GM20431 (cell line): ENCODE measurements around the gene GNAI1.

Experiments
- in situ Hi-C: fragments of 300-500 bp; cut with MseI, MboI; formaldehyde crosslinking; loops from one replicate; pipeline ENCODE4 v1.15.0; 2020; ENCODE audit warnings: low sequenced_read_pairs; ENCODE audit not compliant: unreplicated experiment

GNAI1 gene

DNA sequence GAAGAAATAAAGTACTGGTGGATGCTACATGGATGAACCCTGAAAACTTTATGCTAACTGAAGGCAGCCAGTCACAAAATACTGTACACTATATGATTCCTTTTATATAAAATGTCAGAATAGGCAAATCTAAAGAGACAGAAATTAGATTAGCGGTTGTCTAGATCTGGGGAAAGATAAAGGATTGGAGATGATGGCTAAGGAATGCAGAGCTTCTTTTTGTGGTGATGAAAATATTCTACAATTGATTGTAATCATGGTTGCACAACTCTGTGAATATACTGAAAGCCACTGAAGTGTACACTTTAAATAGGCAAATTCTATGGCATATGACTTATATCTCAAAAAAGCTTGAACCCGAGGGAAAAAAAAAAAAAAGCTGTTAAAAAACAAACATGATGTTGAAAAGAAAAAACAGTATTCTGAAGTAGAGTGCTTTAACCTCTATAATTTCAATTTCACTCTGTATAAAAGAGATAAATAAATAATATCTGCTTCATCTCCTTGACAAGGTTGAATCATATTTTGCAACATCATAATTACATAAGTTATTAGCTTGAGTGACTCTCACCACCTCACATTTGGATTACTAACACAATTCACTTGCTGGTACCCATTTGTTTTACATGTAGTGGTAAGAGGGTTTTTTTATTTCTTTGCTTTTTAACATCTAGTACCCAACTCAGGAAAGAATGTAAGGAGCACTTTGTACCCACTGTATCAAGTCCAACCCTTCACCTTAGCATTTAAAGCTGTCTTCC is 2.8 kb upstream of the GNAI1 start:
- in situ Hi-C loops: no loop called here

DNA sequence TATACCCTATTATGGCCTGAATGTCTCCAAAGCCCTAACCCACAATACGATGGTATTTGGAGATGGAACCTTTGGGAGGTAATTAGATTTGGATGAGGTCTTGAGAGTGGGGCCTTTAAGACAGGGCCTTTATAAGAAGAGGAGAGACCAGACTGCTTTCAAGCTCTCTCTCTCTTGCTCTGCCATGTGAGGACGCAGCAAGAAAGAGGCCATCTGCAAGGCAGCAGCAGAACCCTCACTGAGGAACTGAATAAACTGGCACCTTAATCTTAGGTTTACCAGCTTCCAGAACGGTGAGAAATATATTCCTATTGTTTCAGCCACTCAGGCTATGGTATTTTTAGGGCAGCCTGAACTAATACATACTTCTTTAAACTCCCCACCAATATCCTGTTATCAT is 2.0 kb upstream of the GNAI1 start:
- in situ Hi-C loops: no loop called here

DNA sequence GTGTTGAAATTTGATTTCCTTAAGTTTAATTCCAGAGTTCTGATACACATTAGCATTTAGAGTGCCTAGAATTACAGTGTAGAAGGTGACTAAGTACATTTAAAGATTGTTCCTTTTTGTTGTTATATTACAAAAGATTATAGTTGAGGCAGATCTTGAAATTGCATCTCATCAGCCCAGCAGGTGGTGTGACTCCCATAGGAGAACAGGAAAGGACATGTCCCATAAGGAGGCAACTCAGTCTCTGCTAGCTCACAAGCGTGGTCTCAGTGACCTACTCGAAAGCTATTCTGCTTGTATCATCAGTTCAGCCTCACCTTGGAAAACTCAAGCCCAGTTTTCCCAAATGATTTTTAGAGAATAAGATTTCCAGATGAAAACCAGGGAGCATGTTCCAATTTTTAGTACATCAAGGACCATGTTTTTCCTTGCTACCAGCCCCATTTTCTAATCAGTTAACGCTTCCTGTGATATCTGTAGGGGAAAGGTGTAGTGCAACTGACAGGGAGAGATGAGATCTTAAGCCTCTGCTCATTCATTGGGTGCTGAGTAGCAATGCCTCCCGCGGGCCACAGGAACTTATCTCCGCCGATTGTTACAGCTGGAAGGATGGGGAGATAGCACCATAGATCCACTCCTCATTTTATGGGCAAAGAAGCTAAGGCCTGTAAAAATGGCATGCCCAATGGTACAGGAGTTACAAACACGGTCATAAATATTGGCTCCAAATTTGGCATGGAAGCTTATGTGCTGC is 1.1 kb upstream of the GNAI1 start:
- in situ Hi-C loops: no loop called here

GRCh38 chr7:80134115-80134535 is 506 bp upstream of the GNAI1 start:
- in situ Hi-C loops: no loop called here

DNA sequence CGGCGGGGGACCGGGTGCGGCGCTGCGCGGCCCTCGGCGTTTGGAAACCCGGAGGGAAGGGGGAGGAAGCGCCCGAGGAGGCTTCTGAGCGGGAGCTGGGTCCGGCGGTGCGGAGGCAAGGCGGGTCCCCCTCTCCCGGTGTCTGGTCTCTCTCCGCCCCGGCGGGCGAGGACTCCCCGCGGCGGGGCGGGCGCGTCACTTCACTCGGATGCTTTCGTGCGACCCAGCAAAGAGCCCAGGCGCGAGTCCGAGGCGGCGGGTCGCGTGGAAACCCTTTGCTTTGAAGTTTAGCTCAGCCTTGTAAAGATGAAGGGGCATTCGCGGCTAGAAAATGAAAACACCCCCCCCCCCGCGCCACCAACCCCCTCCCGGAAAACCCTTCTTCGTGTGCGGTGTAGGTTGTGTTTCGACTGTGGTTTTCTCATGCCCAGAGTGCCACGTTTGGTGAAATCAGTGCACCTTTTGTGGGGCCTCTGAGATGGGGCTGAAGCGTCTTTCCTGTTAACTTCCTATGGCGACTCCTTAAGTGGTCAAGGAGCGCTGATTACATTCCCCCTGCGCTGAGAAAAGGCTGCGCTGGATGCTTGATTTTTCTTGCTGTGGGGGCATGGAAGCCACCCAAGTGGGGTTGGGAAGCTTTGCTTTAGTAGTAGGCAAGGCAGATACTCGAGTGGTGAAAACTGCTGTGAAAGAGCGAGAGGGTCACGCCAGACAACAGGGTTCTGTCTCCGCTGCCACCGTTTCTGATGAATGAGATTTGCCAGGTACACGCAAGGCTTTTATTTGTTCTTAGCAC is 876 bp downstream of the GNAI1 start:
- in situ Hi-C loops: no loop called here

GRCh38 chr7:80136261-80137055 is 1.8 kb downstream of the GNAI1 start:
- in situ Hi-C loops: no loop called here

- in situ Hi-C loops: no loop called here
Observed at GRCh38 chr7:80137410-80137809, 2.8 kb downstream of the GNAI1 start.

GRCh38 chr7:80139236-80139635 is 4.6 kb downstream of the GNAI1 start:
- in situ Hi-C loops: no loop called here

DNA sequence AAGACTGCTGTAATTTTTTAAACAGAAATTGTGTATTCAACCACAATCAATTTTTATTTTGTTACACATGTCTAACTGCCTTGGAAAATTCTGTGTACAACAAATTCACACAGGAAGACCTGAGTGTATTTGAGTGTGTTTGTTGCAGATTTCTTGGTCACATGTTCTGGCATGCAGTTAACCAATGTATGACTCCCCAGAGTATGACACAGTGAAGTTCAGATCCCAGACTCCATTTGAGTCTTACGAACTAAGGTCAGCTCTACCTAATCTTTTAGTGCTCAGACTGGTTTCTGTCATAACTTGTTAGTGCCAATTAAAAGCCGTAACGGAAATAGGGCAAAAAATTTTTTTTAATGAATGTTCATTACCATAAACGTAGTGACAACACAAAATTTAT is 5.8 kb downstream of the GNAI1 start:
- in situ Hi-C loops: no loop called here

- in situ Hi-C loops: no loop called here
Observed at GRCh38 chr7:80141376-80141775, 6.7 kb downstream of the GNAI1 start.

- in situ Hi-C loops: no loop called here
Observed at GRCh38 chr7:80142853-80143580, 8.4 kb downstream of the GNAI1 start.

GRCh38 chr7:80145780-80146422 is 11.3 kb downstream of the GNAI1 start:
- in situ Hi-C loops: no loop called here

DNA sequence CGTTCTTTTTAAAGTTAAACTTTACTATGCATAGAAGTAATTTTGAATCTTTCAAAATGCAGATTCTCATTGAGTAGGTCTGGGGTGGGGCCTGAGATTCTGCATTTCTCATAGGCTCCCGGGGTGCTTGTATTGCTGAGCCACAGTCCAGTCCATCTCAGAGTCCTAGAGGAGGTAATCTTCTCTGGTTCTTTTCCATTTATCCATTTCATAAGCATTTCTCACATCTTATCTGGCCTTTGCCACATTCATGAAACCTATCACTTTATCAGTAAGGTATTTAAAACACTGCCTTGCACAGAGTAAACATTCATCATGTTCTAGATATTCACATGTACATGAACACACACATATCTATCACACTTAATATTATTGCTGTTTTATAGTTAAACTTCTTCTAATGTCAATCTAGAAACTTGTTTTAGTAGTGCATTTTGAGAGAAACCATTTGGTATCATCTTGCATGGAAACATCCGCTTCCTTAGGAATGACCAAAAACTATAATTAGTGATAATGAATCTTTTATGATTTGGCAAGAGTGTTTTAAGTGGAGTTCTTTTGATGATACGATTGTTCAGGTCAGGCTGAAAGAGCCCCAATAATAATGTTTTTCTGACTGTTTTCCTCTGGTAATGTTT is 12.0 kb downstream of the GNAI1 start:
- in situ Hi-C loops: no loop called here

- in situ Hi-C loops: no loop called here
Observed at GRCh38 chr7:80147543-80148391, 13.1 kb downstream of the GNAI1 start.

- in situ Hi-C loops: no loop called here
Observed at GRCh38 chr7:80150611-80151273, 16.1 kb downstream of the GNAI1 start.

GRCh38 chr7:80151274-80151665 is 16.6 kb downstream of the GNAI1 start:
- in situ Hi-C loops: no loop called here

DNA sequence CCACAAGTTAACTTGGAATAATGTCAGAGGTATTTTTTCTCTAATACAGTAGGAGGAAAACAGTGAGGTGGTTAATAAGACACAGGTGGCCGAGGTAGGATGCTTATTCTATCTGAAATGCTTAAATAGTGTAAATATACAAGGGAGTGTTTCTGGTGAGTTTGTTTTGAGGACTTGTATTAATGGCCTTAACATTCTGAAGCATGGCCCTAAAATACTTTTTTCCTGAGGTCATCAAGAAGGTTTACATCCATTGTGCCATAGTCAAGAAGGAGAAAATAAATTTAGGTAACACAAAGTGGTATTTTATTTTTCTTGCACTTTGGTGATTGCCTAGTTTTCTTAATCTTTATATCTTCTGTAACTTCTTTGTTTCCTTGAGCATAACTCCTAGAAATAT is 18.8 kb downstream of the GNAI1 start:
- in situ Hi-C loops: no loop called here
